Ishikawa (cell line): Measurements from ENCODE around the gene GFM2.

Experiments
- CEBPB ChIP-seq: IDR thresholded peaks from 2 replicates; pipeline ENCODE4 v1.6.1; 2012
- CREB1 ChIP-seq: IDR thresholded peaks from 2 replicates; pipeline ENCODE4 v1.6.1; 2012; ENCODE audit warnings: low read depth
- EGR1 ChIP-seq: IDR thresholded peaks from 2 replicates; pipeline ENCODE4 v1.6.1; 2012
- EP300 ChIP-seq: IDR thresholded peaks from 2 replicates; pipeline ENCODE4 v1.6.1; 2012; ENCODE audit warnings: borderline replicate concordance
- FOXM1 ChIP-seq: IDR thresholded peaks from 2 replicates; pipeline ENCODE4 v1.6.1; 2012; ENCODE audit warnings: low read depth, borderline replicate concordance
- MAX ChIP-seq: IDR thresholded peaks from 2 replicates; pipeline ENCODE4 v1.6.1; 2012
- NFIC ChIP-seq: IDR thresholded peaks from 2 replicates; pipeline ENCODE4 v1.6.1; 2012
- RAD21 ChIP-seq: IDR thresholded peaks from 2 replicates; pipeline ENCODE4 v1.6.1; 2012; ENCODE audit warnings: low read depth
- REST ChIP-seq: IDR thresholded peaks from 2 replicates; pipeline ENCODE4 v1.6.1; 2012; ENCODE audit warnings: low read depth, mild to moderate bottlenecking
- TAF1 ChIP-seq: IDR thresholded peaks from 2 replicates; pipeline ENCODE4 v1.6.1; 2012; ENCODE audit warnings: low read depth, mild to moderate bottlenecking
- TCF12 ChIP-seq: IDR thresholded peaks from 2 replicates; pipeline ENCODE4 v1.6.1; 2012; ENCODE audit warnings: low read depth
- TEAD4 ChIP-seq: IDR thresholded peaks from 2 replicates; pipeline ENCODE4 v1.6.1; 2012
- USF1 ChIP-seq: IDR thresholded peaks from 2 replicates; pipeline ENCODE4 v1.6.1; 2012
- YY1 ChIP-seq: IDR thresholded peaks from 2 replicates; pipeline ENCODE4 v1.6.1; 2012; ENCODE audit warnings: low read depth
- ZBTB7A ChIP-seq: IDR thresholded peaks from 2 replicates; pipeline ENCODE4 v1.6.1; 2012; ENCODE audit warnings: low read depth

GFM2 gene

GRCh38 chr5:74762599-74762998 lies 4.3 kb downstream of the GFM2 start:
- TF ChIP-seq TEAD4 (peak; percentile 21; the same call in 1 of the 2 replicates), FOXM1 (no peak), EGR1 (no peak), TCF12 (peak; percentile 40; the same call in 1 of the 2 replicates)

GRCh38 chr5:74761241-74761640 lies 5.7 kb downstream of the GFM2 start:
- no peak for TF ChIP-seq CEBPB
- no peak for TF ChIP-seq TEAD4
- no peak for TF ChIP-seq TCF12
- no peak for TF ChIP-seq YY1
- TF ChIP-seq REST, result no peak
- TF ChIP-seq MAX, result no peak
- no peak for TF ChIP-seq FOXM1
- no peak for TF ChIP-seq USF1
- no peak for TF ChIP-seq NFIC
- no peak for TF ChIP-seq RAD21
- no peak for TF ChIP-seq EP300
- TF ChIP-seq CREB1, result no peak
- TF ChIP-seq TAF1, result no peak

GRCh38 chr5:74738406-74738805 lies 28.5 kb downstream of the GFM2 start:
- no peak for TF ChIP-seq CEBPB
- no peak for TF ChIP-seq MAX
- no peak for TF ChIP-seq EP300
- TF ChIP-seq NFIC, result no peak
- TF ChIP-seq YY1, result no peak
- no peak for TF ChIP-seq TEAD4
- no peak for TF ChIP-seq ZBTB7A
- no peak for TF ChIP-seq RAD21
- TF ChIP-seq REST, result no peak
- no peak for TF ChIP-seq USF1
- TF ChIP-seq FOXM1, result no peak
- no peak for TF ChIP-seq TCF12

- no peak for TF ChIP-seq FOXM1
These were observed 30.2 kb downstream of the GFM2 start for GRCh38 chr5:74736759-74737158.

GRCh38 chr5:74725331-74725730 lies 41.6 kb downstream of the GFM2 start:
- no peak for TF ChIP-seq EGR1
- no peak for TF ChIP-seq TCF12
- no peak for TF ChIP-seq REST
- TF ChIP-seq TEAD4, result no peak
- TF ChIP-seq MAX, result no peak
- no peak for TF ChIP-seq RAD21
- no peak for TF ChIP-seq NFIC
- no peak for TF ChIP-seq TAF1
- no peak for TF ChIP-seq CEBPB
- no peak for TF ChIP-seq YY1
- no peak for TF ChIP-seq CREB1
- TF ChIP-seq FOXM1, result no peak
- TF ChIP-seq EP300, result no peak
- TF ChIP-seq ZBTB7A, result no peak
- no peak for TF ChIP-seq USF1
